GM12878 (cell line): ENCODE results near the gene RPL31.

ENCODE experiments used
- ATF3 ChIP-seq: IDR thresholded peaks from 2 replicates; pipeline ENCODE4 v1.6.1; 2011; ENCODE audit warnings: low read depth, mild to moderate bottlenecking, low read length, moderate library complexity, borderline replicate concordance; ENCODE audit errors: extremely low read depth
- CTCF ChIP-seq, 3 experiments: IDR thresholded peaks in 2 of 3; conservative IDR thresholded peaks in 1 of 3; 2 replicates each; pipeline ENCODE4 v1.5.1; 2011; ENCODE audit warnings: low read depth in 3 of 3, low read length in 3 of 3, mild to moderate bottlenecking in 3 of 3, control low read depth in 2 of 3, moderate library complexity in 2 of 3, inconsistent platforms in 1 of 3, mixed read lengths in 1 of 3; ENCODE audit not compliant: control insufficient read depth in 2 of 3, insufficient read depth in 1 of 3; ENCODE audit errors: extremely low read depth in 1 of 3
- EZH2 ChIP-seq: IDR thresholded peaks from 2 replicates; pipeline ENCODE4 v1.6.1; 2012; ENCODE audit warnings: low read depth, mild to moderate bottlenecking, control low read depth, inconsistent platforms, low read length, borderline replicate concordance; ENCODE audit not compliant: control insufficient read depth
- FOS ChIP-seq: IDR thresholded peaks from 3 replicates; pipeline ENCODE4 v1.6.1; 2011; ENCODE audit warnings: borderline replicate concordance; ENCODE audit not compliant: insufficient read length; ENCODE audit errors: extremely low read depth
- IRF3 ChIP-seq: fragments of 450-650 bp; IDR thresholded peaks from 2 replicates; pipeline ENCODE4 v1.6.1; 2014; ENCODE audit warnings: mild to moderate bottlenecking
- MAX ChIP-seq: IDR thresholded peaks from 2 replicates; pipeline ENCODE4 v1.6.1; 2012; ENCODE audit warnings: low read depth, low read length, improper control_type of control experiment
- POLR2A ChIP-seq: IDR thresholded peaks from 2 replicates; pipeline ENCODE4 v1.6.1; 2011; ENCODE audit warnings: low read depth, mild to moderate bottlenecking, low read length
- RAD21 ChIP-seq: IDR thresholded peaks from 2 replicates; pipeline ENCODE4 v1.6.1; 2011; ENCODE audit warnings: mild to moderate bottlenecking, low read depth, low read length, moderate library complexity; ENCODE audit not compliant: insufficient read depth
- REST ChIP-seq: IDR thresholded peaks from 2 replicates; pipeline ENCODE4 v1.6.1; 2012; ENCODE audit warnings: mild to moderate bottlenecking, low read depth, low read length
- SIX5 ChIP-seq: IDR thresholded peaks from 2 replicates; pipeline ENCODE4 v1.6.1; 2011; ENCODE audit warnings: mild to moderate bottlenecking, low read depth, low read length, moderate library complexity; ENCODE audit not compliant: severe bottlenecking
- TAF1 ChIP-seq: IDR thresholded peaks from 2 replicates; pipeline ENCODE4 v1.6.1; 2011; ENCODE audit warnings: mild to moderate bottlenecking, low read depth, low read length, borderline replicate concordance
- ZBTB33 ChIP-seq: fragments of 450-650 bp; IDR thresholded peaks from 2 replicates; pipeline ENCODE4 v1.6.1; 2017; ENCODE audit warnings: mild to moderate bottlenecking

GRCh38 chr2:101002562-101003277 lies 631 bp downstream of the RPL31 start:
- no peak for TF ChIP-seq EZH2
- no peak for TF ChIP-seq IRF3
- no peak; the same call in 1 of the 2 replicates for TF ChIP-seq POLR2A
- TF ChIP-seq TAF1, result no peak; the same call in 1 of the 2 replicates
- no peak for TF ChIP-seq CTCF (IDR thresholded peaks at IDR 0.05 in 2 of 3, conservative IDR thresholded peaks at IDR 0.05 in 1 of 3; ENCODE audit: control insufficient read depth in 2 of 3, extremely low read depth in 1 of 3, insufficient read depth in 1 of 3, low read depth in 3 of 3, low read length in 3 of 3)
- no peak for TF ChIP-seq MAX
- TF ChIP-seq ATF3, result no peak
- no peak for TF ChIP-seq REST
- TF ChIP-seq FOS, result no peak
- no peak for TF ChIP-seq SIX5
- TF ChIP-seq RAD21, result no peak
- TF ChIP-seq ZBTB33, result no peak
